HL-60 (cell line): ENCODE data around the gene MKRN1.
A peak's percentile ranks its signal among the peaks of the same experiment; 100 is the strongest.
"Not testable (repeated sequence)": the region's sequence is repeated elsewhere in the genome, so short reads cannot be mapped to it uniquely, and the experiment has no call there.

Experiments
- DNase-seq, 2 experiments: peaks; one replicate each; pipeline ENCODE4 v3.0.0-alpha.2; 2010 to 2020; ENCODE audit warnings: low read depth in 1 of 2, low spot score in 1 of 2
- H3K27ac ChIP-seq: fragments of 250-450 bp; sonication (Bioruptor Pico); replicated peaks from 2 replicates; pipeline ENCODE4 v1.5.1; 2020; ENCODE audit warnings: mild to moderate bottlenecking, moderate library complexity
- H3K27me3 ChIP-seq: fragments of 250-450 bp; sonication (Bioruptor Pico); 2 replicates; pipeline ENCODE4 v1.5.1; 2021; ENCODE audit warnings: mild to moderate bottlenecking, moderate library complexity; ENCODE audit not compliant: insufficient read depth, poor library complexity, severe bottlenecking
- H3K4me3 ChIP-seq: replicated peaks from 2 replicates; pipeline ENCODE4 v1.5.1; 2011; ENCODE audit warnings: mild to moderate bottlenecking, control low read depth, low read length; ENCODE audit not compliant: insufficient read depth
- GABPA ChIP-seq: IDR thresholded peaks from 2 replicates; pipeline ENCODE4 v1.6.1; 2012; ENCODE audit warnings: low read depth
- POLR2AphosphoS5 ChIP-seq: IDR thresholded peaks from 2 replicates; pipeline ENCODE4 v1.6.1; 2012; ENCODE audit warnings: low read depth
- SPI1 ChIP-seq: IDR thresholded peaks from 2 replicates; pipeline ENCODE4 v1.6.1; 2012; ENCODE audit warnings: low read depth, mild to moderate bottlenecking, borderline replicate concordance
- TF ChIP-seq, protein P1 (sequence below): IDR thresholded peaks from one replicate; pipeline ENCODE4 v1.5.1; 2011; ENCODE audit warnings: low read length, control low read depth, inconsistent platforms; ENCODE audit not compliant: insufficient read depth
- TF ChIP-seq, protein P2 (sequence below): IDR thresholded peaks from 2 replicates; pipeline ENCODE4 v1.6.1; 2012; ENCODE audit warnings: low read depth; ENCODE audit not compliant: insufficient replicate concordance

Gene MKRN1

DNA sequence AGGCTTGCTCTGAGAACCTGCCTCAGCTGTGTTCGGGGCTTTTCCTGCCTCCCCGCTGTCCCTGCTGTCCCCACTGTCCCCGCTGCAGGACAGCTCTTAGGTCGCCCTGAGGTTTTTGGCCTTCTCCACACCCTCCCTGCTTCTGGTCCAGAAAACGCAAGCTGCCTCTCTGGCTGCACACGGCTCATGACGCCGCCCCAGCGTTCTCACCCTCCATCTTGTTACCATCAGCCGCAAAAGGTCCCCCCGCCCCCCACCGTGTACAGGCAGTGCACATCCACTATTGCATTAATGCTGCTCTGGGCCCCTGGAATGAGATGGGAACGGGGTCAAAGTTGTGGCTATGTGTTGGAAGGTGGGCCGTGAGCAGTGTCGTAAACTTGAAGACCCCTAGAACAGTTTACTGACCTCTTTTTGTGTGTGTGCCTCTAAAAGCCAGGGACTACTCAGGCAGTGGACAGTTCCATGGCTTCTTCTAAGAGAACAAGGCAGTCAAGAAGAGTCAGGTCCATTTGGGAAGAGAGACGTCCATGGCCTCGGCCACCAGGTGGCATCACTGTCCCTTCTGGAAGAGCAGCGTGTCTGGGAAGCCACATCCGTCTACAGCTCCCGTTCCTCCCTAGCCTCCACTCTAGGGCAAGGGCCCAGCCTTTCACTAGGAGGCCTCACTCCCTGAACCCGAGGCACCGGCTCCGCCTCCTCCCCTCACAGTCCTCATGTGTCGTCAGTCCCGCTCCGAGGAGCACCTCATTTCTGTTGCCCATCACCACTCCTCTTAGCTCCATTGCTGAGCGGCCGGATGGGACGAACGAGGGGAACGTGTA, 38.5 kb upstream of the MKRN1 start:
- H3K27me3 ChIP-seq = no peaks in the 10 kb centered on the region
- TF ChIP-seq POLR2AphosphoS5 = no peak
- TF ChIP-seq, protein P1, sequence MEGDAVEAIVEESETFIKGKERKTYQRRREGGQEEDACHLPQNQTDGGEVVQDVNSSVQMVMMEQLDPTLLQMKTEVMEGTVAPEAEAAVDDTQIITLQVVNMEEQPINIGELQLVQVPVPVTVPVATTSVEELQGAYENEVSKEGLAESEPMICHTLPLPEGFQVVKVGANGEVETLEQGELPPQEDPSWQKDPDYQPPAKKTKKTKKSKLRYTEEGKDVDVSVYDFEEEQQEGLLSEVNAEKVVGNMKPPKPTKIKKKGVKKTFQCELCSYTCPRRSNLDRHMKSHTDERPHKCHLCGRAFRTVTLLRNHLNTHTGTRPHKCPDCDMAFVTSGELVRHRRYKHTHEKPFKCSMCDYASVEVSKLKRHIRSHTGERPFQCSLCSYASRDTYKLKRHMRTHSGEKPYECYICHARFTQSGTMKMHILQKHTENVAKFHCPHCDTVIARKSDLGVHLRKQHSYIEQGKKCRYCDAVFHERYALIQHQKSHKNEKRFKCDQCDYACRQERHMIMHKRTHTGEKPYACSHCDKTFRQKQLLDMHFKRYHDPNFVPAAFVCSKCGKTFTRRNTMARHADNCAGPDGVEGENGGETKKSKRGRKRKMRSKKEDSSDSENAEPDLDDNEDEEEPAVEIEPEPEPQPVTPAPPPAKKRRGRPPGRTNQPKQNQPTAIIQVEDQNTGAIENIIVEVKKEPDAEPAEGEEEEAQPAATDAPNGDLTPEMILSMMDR = peak; percentile 80
- no peak overlapping the region for H3K27ac ChIP-seq
- H3K4me3 ChIP-seq = no peak overlapping the region
- peak; percentile 42 to 74 for DNase-seq

- TF ChIP-seq, protein P2, sequence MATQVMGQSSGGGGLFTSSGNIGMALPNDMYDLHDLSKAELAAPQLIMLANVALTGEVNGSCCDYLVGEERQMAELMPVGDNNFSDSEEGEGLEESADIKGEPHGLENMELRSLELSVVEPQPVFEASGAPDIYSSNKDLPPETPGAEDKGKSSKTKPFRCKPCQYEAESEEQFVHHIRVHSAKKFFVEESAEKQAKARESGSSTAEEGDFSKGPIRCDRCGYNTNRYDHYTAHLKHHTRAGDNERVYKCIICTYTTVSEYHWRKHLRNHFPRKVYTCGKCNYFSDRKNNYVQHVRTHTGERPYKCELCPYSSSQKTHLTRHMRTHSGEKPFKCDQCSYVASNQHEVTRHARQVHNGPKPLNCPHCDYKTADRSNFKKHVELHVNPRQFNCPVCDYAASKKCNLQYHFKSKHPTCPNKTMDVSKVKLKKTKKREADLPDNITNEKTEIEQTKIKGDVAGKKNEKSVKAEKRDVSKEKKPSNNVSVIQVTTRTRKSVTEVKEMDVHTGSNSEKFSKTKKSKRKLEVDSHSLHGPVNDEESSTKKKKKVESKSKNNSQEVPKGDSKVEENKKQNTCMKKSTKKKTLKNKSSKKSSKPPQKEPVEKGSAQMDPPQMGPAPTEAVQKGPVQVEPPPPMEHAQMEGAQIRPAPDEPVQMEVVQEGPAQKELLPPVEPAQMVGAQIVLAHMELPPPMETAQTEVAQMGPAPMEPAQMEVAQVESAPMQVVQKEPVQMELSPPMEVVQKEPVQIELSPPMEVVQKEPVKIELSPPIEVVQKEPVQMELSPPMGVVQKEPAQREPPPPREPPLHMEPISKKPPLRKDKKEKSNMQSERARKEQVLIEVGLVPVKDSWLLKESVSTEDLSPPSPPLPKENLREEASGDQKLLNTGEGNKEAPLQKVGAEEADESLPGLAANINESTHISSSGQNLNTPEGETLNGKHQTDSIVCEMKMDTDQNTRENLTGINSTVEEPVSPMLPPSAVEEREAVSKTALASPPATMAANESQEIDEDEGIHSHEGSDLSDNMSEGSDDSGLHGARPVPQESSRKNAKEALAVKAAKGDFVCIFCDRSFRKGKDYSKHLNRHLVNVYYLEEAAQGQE = no peak
- no peak for TF ChIP-seq SPI1
- TF ChIP-seq, protein P1 = no peak
- Histone ChIP-seq H3K4me3 (no peak overlapping the region), H3K27me3 (no peaks in the 10 kb centered on the region), H3K27ac (no peak overlapping the region)
- DNase-seq = no peak
Measured at GRCh38 chr7:140512317-140513000, 33.2 kb upstream of the MKRN1 start.

DNA sequence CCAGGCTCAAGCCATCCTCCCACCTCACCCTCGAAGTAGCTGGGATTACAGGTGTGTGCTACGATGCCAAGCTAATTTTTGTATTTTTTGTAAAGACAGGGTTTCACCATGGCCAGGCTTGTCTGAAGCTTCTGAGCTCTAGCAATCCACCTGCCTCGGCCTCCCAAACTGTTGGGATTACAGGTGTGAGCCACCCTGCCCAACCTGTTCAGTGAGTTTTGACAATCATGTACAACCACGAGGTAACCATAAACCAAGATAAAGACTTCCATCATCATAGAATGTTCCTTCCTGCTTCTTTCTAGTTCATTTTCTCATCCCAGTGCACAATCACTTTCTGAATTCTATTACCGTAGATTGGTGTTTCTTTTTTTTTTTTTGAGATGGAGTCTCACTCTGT, 30.5 kb upstream of the MKRN1 start:
- H3K27ac ChIP-seq = no peak overlapping the region
- H3K27me3 ChIP-seq = no peaks in the 10 kb centered on the region
- no peak overlapping the region for H3K4me3 ChIP-seq
- no peak for DNase-seq
- TF ChIP-seq, protein P2 = no peak
- TF ChIP-seq GABPA (no peak), POLR2AphosphoS5 (no peak), SPI1 (no peak)
- TF ChIP-seq, protein P1 = no peak

DNA sequence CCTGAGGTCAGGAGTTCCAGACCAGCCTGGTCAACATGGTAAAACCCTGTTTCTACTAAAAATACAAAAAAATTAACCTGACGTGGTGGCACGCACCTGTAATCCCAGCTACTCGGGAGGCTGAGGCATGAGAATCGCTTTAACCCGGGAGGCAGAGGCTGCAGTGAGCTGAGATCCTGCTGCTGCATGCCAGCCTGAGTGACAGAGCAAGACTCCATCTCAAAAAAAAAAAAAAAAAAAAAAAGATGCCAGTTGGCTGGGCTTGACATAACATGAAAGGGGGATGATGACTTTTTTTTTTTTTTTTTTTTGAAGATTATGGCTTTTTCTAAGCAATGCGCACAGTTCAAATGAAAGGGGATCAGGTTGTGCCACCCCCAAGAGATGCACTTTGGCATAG, 28.3 kb upstream of the MKRN1 start:
- DNase-seq, H3K27ac ChIP-seq: not testable (repeated sequence)

More for the DNA sequence above, 28.3 kb upstream of the MKRN1 start:
- H3K27me3 ChIP-seq, H3K4me3 ChIP-seq: not testable (repeated sequence)
